CD4-positive, CD25-positive, alpha-beta regulatory T cell (primary cell): ENCODE results near the gene HOXB9. TPM values are rescaled to one million over a fixed set of nuclear protein-coding genes. Genes with fewer than 3 reads are reported as not detected.
A peak's percentile ranks its signal among the peaks of the same experiment; 100 is the strongest.

Experiments used
- ATAC-seq, 2 donors: fragments of 150-1000 bp; cut with Tn5 transposase; one replicate each; pipeline ENCODE4 v1.10.0; 2021; ENCODE audit warnings: low read depth in 2 of 2, moderate number of reproducible peaks in 2 of 2, moderate library complexity in 1 of 2
- DNase-seq, 3 donors: peaks; one replicate each; pipeline versions ENCODE4 v3.0.0 to v3.0.0-alpha.2; 2012 to 2022; ENCODE audit warnings: mixed read lengths in 1 of 3
- H3K27ac ChIP-seq: one replicate; pipeline ENCODE4 v1.7.0; 2013; ENCODE audit warnings: mild to moderate bottlenecking, low read length; ENCODE audit not compliant: insufficient read depth, poor library complexity, severe bottlenecking
- H3K27me3 ChIP-seq: one replicate; pipeline ENCODE4 v1.7.0; 2013; ENCODE audit warnings: low read length; ENCODE audit not compliant: control insufficient read depth, insufficient read depth
- H3K36me3 ChIP-seq: one replicate; pipeline ENCODE4 v1.7.0; 2013; ENCODE audit warnings: mild to moderate bottlenecking, low read length, moderate library complexity; ENCODE audit not compliant: control insufficient read depth, insufficient read depth
- H3K4me1 ChIP-seq: 2 replicates; pipeline ENCODE4 v1.7.0; 2013; ENCODE audit warnings: mild to moderate bottlenecking, low read length; ENCODE audit not compliant: insufficient read depth, control insufficient read depth, poor library complexity, severe bottlenecking
- H3K4me3 ChIP-seq: one replicate; pipeline ENCODE4 v1.7.0; 2013; ENCODE audit warnings: low read depth, mild to moderate bottlenecking, low read length, moderate library complexity
- H3K9me3 ChIP-seq, 2 experiments: 1 replicate in 1 of 2; 2 replicates in 1 of 2; pipeline ENCODE4 v1.7.0; 2013; ENCODE audit warnings: low read length in 2 of 2, mild to moderate bottlenecking in 1 of 2, moderate library complexity in 1 of 2; ENCODE audit not compliant: control insufficient read depth in 2 of 2
- H3K27ac Mint-ChIP-seq, 3 donors: one replicate each; pipeline ENCODE4 v1.8.0; 2020 to 2022; ENCODE audit warnings: mild to moderate bottlenecking in 3 of 3, mixed read lengths in 3 of 3, moderate library complexity in 2 of 3
- H3K27me3 Mint-ChIP-seq: one replicate; pipeline ENCODE4 v1.8.0; 2022; ENCODE audit warnings: mild to moderate bottlenecking, mixed read lengths
- H3K36me3 Mint-ChIP-seq: one replicate; pipeline ENCODE4 v1.8.0; 2020; ENCODE audit warnings: mixed read lengths
- H3K4me1 Mint-ChIP-seq, 4 donors: one replicate each; pipeline ENCODE4 v1.8.0; 2020 to 2022; ENCODE audit warnings: mixed read lengths in 4 of 4, mild to moderate bottlenecking in 1 of 4
- H3K4me3 Mint-ChIP-seq, 4 donors: one replicate each; pipeline ENCODE4 v1.8.0; 2020 to 2022; ENCODE audit warnings: mild to moderate bottlenecking in 4 of 4, mixed read lengths in 4 of 4, moderate library complexity in 3 of 4
- H3K9me3 Mint-ChIP-seq, 7 donors: one replicate each; pipeline ENCODE4 v1.8.0; 2020 to 2022; ENCODE audit warnings: mixed read lengths in 7 of 7, mild to moderate bottlenecking in 3 of 7, moderate library complexity in 2 of 7
- polyA plus RNA-seq, 4 donors: library from polyadenylated mRNA; unstranded; fragments of 300-500 nt; fragmentation: Illumina TruSeq; gene quantifications; one replicate each; pipeline ENCODE4 v1.2.3, GENCODE V29; 2021
- total RNA-seq: library from RNA; stranded (reverse); gene quantifications from one replicate; pipeline ENCODE4 v1.2.3, GENCODE V29; 2022

The HOXB9 gene
- total and polyA plus RNA-seq, 5 donors from 2014 or later = 0.25 TPM; not detected in 4

- peaks cover 2% of the 10 kb centered on the region for H3K36me3 Mint-ChIP-seq
- Histone ChIP-seq H3K27me3 (peaks cover 37% of the 10 kb centered on the region), H3K27ac (no peak overlapping the region), H3K4me1 (peaks cover 35% of the 10 kb centered on the region), H3K4me3 (no peak overlapping the region), H3K36me3 (no peaks in the 10 kb centered on the region), H3K9me3 (no peaks in the 10 kb centered on the region)
- peaks cover 0 to 3% (median 0%) of the 10 kb centered on the region in 7 donors for H3K9me3 Mint-ChIP-seq
- H3K27ac Mint-ChIP-seq = peak overlapping the region in 1 of 3 donors; percentile 60
- peaks cover 94% of the 10 kb centered on the region for H3K27me3 Mint-ChIP-seq
- peak overlapping the region in 1 of 4 donors; percentile 38 for H3K4me3 Mint-ChIP-seq
- H3K4me1 Mint-ChIP-seq = peaks cover 0 to 26% (median 15%) of the 10 kb centered on the region in 4 donors
- ATAC-seq (no peak), DNase-seq (no peak)
Observed at GRCh38 chr17:48605409-48605919, 20.7 kb downstream of the HOXB9 start.

GRCh38 chr17:48604770-48605329 is 21.3 kb downstream of the HOXB9 start, which contains the start of gene HOXB6:
TSS of gene HOXB6 (minus strand) at chr17:48604986. CDS start at chr17:48598150, 6,836 bp downstream.
- DNase-seq (no peak), ATAC-seq (no peak)
- no peak within 1 kb of the TSS for H3K27ac ChIP-seq
- H3K4me1 ChIP-seq = peaks cover 29% of the 10 kb centered on the region
- Mint-ChIP-seq H3K4me1 (peaks cover 0 to 25% (median 15%) of the 10 kb centered on the region in 4 donors), H3K9me3 (peaks cover 0 to 3% (median 0%) of the 10 kb centered on the region in 7 donors), H3K27ac (peak within 1 kb of the TSS in 1 of 3 donors; percentile 60), H3K36me3 (peaks cover 3% of the 10 kb centered on the region), H3K27me3 (peaks cover 99% of the 10 kb centered on the region), H3K4me3 (peak within 1 kb of the TSS in 2 of 4 donors; percentile 49 to 82)
- H3K36me3 ChIP-seq = no peaks in the 10 kb centered on the region
- H3K4me3 ChIP-seq = no peak within 1 kb of the TSS
- H3K9me3 ChIP-seq = no peaks in the 10 kb centered on the region
- H3K27me3 ChIP-seq = peaks cover 42% of the 10 kb centered on the region

GRCh38 chr17:48603959-48604769 is 22.0 kb downstream of the HOXB9 start:
- H3K4me1 Mint-ChIP-seq = peaks cover 0 to 25% (median 13%) of the 10 kb centered on the region in 4 donors
- H3K27me3 ChIP-seq = peaks cover 44% of the 10 kb centered on the region

GRCh38 chr17:48601539-48602425 is 24.4 kb downstream of the HOXB9 start:
- Histone ChIP-seq H3K36me3 (no peaks in the 10 kb centered on the region), H3K27me3 (peaks cover 54% of the 10 kb centered on the region), H3K27ac (no peak overlapping the region), H3K4me1 (peaks cover 44% of the 10 kb centered on the region), H3K9me3 (no peaks in the 10 kb centered on the region), H3K4me3 (no peak overlapping the region)
- Mint-ChIP-seq H3K9me3 (peaks cover 0 to 3% (median 0%) of the 10 kb centered on the region in 7 donors), H3K27me3 (peaks cover 100% of the 10 kb centered on the region), H3K4me3 (peak overlapping the region in 1 of 4 donors; percentile 65), H3K36me3 (peaks cover 3% of the 10 kb centered on the region), H3K4me1 (peaks cover 9 to 44% (median 25%) of the 10 kb centered on the region in 4 donors), H3K27ac (no peak overlapping the region)
- ATAC-seq (no peak), DNase-seq (no peak)

More at GRCh38 chr17:48603959-48604769, 22.0 kb downstream of the HOXB9 start:
- peaks cover 0 to 3% (median 0%) of the 10 kb centered on the region in 7 donors for H3K9me3 Mint-ChIP-seq
- H3K27me3 Mint-ChIP-seq = peaks cover 100% of the 10 kb centered on the region
- no peaks in the 10 kb centered on the region for H3K9me3 ChIP-seq
- peak overlapping the region in 1 of 3 donors; percentile 9 for H3K27ac Mint-ChIP-seq
- H3K4me3 ChIP-seq = no peak overlapping the region
- no peak for DNase-seq
- peaks cover 27% of the 10 kb centered on the region for H3K4me1 ChIP-seq
- no peak for ATAC-seq
- no peaks in the 10 kb centered on the region for H3K36me3 ChIP-seq
- H3K4me3 Mint-ChIP-seq = no peak overlapping the region
- H3K27ac ChIP-seq = no peak overlapping the region
- H3K36me3 Mint-ChIP-seq = peaks cover 3% of the 10 kb centered on the region

GRCh38 chr17:48601207-48601538 is 25.0 kb downstream of the HOXB9 start:
- Histone ChIP-seq H3K4me3 (no peak overlapping the region), H3K36me3 (no peaks in the 10 kb centered on the region), H3K4me1 (peaks cover 50% of the 10 kb centered on the region), H3K27me3 (peaks cover 55% of the 10 kb centered on the region), H3K27ac (no peak overlapping the region), H3K9me3 (no peaks in the 10 kb centered on the region)
- Mint-ChIP-seq H3K9me3 (peaks cover 0 to 3% (median 0%) of the 10 kb centered on the region in 7 donors), H3K4me3 (peak overlapping the region in 1 of 4 donors; percentile 65), H3K27me3 (peaks cover 100% of the 10 kb centered on the region), H3K36me3 (peaks cover 3% of the 10 kb centered on the region), H3K4me1 (peaks cover 13 to 50% (median 30%) of the 10 kb centered on the region in 4 donors), H3K27ac (no peak overlapping the region)
- ATAC-seq (no peak), DNase-seq (no peak)

- H3K4me1 Mint-ChIP-seq = peaks cover 13 to 53% (median 30%) of the 10 kb centered on the region in 4 donors
- peaks cover 53% of the 10 kb centered on the region for H3K4me1 ChIP-seq
- H3K27me3 ChIP-seq = peaks cover 58% of the 10 kb centered on the region
Observed at GRCh38 chr17:48600244-48601098, 25.7 kb downstream of the HOXB9 start.

More at GRCh38 chr17:48600244-48601098, 25.7 kb downstream of the HOXB9 start:
- no peak overlapping the region for H3K27ac Mint-ChIP-seq
- Histone ChIP-seq H3K36me3 (no peaks in the 10 kb centered on the region), H3K9me3 (no peaks in the 10 kb centered on the region), H3K27ac (no peak overlapping the region), H3K4me3 (no peak overlapping the region)
- ATAC-seq (no peak), DNase-seq (no peak)
- peaks cover 98% of the 10 kb centered on the region for H3K27me3 Mint-ChIP-seq
- H3K9me3 Mint-ChIP-seq = peaks cover 0 to 3% (median 0%) of the 10 kb centered on the region in 7 donors
- peaks cover 3% of the 10 kb centered on the region for H3K36me3 Mint-ChIP-seq
- peak overlapping the region in 1 of 4 donors; percentile 22 for H3K4me3 Mint-ChIP-seq
